Measurements from ENCODE around the gene OR51B2. TPM values are rescaled to one million over a fixed set of nuclear protein-coding genes. Genes with fewer than 3 reads are reported as not detected.
"Not testable (repeated sequence)": the region's sequence is repeated elsewhere in the genome, so short reads cannot be mapped to it uniquely, and the experiment has no call there.

Gene OR51B2
- total RNA-seq, 8 experiments from 2014 or later: 0.23 to 0.36 TPM; not detected in 6

DNA sequence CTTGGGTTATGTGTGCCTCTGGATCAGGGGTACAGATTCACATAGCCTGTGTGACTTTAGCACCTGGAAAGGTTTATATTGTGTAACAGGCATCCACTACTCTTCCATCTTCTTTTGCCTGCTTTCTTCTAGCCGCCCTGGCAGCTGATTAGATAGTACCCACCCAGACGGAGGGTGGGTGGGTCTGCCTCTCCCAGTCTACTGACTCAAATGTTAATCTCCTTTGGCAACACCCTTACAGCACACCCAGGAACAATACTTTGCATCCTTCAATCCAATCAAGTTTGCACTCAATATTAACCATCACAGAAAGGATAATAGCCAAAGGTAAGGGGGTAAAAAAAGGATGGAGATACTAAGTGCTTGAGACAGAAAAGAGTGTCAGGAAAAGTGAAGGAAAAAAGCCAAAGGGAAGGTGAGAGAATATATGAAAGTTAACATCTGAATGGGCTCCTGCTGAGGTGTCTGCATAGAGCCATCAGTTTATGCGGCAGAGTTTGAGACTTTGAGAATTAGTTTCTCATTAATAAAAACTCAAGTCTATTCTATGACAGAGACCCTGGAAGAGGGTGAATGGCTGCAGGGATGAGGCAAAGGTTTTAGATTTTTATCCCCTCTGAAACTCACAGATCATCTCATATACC, 24.6 kb upstream of the OR51B2 start:
- WGBS, 10 experiments: 8 to 30% (median 25%) methylated on average over 1 to 3 of the region's 3 CpGs; no CpG with 5 or more reads in 5 of the 10 experiments
- Histone ChIP-seq H3K4me3 (no peak overlapping the region), H3K27ac (no peak overlapping the region), H3K4me1 (replicated peaks in 1 of 2) (no peaks in the 10 kb centered on the region)
- ATAC-seq (replicated peaks in 6 of 8): peak in 2 of 8 experiments; percentile 25 to 81
- in situ Hi-C loops (cut with MboI; ENCODE audit: low pct_unique_long_range_greater_than_20kb in 2 of 9, low sequenced_read_pairs in 9 of 9, unreplicated experiment in 9 of 9): no loop called here

DNA sequence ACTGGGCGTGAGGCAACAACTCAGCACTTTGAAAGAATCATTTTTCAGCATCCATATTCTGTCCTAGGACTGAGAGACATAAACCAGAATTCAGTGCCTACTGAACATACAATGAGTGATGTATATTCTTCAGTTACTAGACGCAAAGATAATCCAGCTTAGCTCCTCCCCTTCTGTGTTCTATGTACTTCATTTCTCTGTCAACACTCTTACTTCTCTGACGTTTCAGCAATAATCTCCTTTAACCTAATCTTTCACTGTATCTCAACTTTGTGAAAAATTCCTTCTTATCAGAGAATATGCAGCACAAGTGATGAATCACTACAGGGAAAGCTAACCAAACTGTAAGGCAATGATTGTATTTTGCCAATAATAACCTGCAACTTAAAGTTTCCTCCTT, 21.7 kb upstream of the OR51B2 start:
- no peak for ATAC-seq (replicated peaks in 6 of 8)
- 0 to 83% (median 57%) methylated on average over 1 to 3 of the region's 3 CpGs; no CpG with 5 or more reads in 1 of the 10 experiments for WGBS, 10 experiments
- in situ Hi-C loops (cut with MboI; ENCODE audit: low pct_unique_long_range_greater_than_20kb in 2 of 9, low sequenced_read_pairs in 9 of 9, unreplicated experiment in 9 of 9): no loop called here
- H3K27ac ChIP-seq: no peak overlapping the region
- H3K4me3 ChIP-seq: no peak overlapping the region
- H3K4me1 ChIP-seq (replicated peaks in 1 of 2): no peaks in the 10 kb centered on the region

DNA sequence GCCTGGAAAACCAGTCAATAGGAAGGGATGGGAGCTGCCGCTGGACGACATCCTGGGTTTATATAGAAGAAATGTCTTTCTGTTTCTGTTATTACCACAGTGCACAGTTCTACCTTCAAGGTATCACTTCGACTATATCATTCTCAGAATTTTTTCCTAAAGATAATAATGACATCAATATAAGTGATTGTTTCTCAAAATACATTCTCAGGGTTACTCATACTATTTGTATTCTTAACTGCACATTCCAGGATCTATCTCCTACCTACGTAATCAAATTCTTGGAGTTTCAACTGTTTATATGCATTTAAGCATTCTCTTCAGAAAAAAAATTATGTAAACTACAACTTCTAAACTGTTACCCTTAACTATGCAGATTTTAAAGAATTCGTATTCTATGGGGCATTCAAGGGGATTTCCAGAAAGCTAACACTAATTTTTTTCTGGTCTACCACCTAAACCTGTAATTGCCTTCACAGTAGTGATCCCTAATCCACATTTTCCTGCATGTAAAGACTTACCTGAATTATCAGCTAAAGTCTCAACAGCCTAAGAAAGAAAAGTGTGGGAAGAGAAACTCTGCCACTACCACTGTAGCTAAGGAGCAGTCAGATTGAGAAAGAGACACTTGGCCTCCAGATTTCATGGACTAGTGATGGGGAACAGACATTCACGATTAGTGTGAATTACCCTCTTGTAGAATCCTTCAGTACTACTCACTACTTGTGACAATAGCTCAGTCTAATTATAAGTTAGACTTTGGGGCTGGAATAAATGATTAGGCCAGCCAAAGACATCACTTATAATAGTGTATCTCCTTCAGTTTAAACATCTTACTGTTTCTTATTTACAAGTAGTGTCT, 19.6 kb upstream of the OR51B2 start, which contains the start of gene OR51B5:
TSS of gene OR51B5 (minus strand) at position 51 of the 862 bp plus-strand sequence. CDS start at position 51, 0 bp downstream.
- in situ Hi-C loops (cut with MboI; ENCODE audit: low pct_unique_long_range_greater_than_20kb in 2 of 9, low sequenced_read_pairs in 9 of 9, unreplicated experiment in 9 of 9): no loop called here
- peak in 1 of 8 experiments; percentile 28 for ATAC-seq (replicated peaks in 6 of 8)

DNA sequence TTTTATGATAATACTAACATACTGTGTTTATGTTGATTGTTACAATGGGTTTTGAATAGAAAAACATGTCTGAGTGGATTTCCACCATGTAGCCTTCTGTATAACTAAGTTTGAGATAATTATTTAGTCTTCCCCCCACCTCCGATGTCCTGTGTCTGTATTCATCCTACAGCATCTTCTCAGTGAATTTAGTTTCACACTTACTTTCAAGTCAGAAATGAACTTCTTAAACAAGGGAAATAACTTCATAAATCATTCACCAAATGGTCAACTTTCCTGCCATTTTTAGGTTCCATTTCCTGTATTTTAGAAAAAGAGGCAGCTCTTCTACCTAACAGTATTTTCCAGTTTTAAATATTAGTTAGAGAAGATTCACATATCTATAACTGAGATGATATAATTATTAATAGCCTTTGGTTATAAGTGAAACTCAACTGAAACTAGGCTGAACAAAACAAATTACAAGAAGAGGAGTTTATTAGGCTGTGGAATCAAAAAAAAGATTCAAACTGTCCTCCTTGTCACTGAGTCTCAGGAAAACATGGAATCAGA, 15.8 kb upstream of the OR51B2 start:
- no peak for ATAC-seq (replicated peaks in 6 of 8)
- in situ Hi-C loops (cut with MboI; ENCODE audit: low pct_unique_long_range_greater_than_20kb in 2 of 9, low sequenced_read_pairs in 9 of 9, unreplicated experiment in 9 of 9): no loop called here
- no peaks in the 10 kb centered on the region for H3K4me1 ChIP-seq (replicated peaks in 1 of 2)
- no peak overlapping the region for H3K27ac ChIP-seq
- no peak overlapping the region for H3K4me3 ChIP-seq
- WGBS, 10 experiments: 63 to 100% (median 100%) methylated on average over 1 of the region's 1 CpG; no CpG with 5 or more reads in 2 of the 10 experiments

More for the DNA sequence above, 19.6 kb upstream of the OR51B2 start, which contains the start of gene OR51B5:
- Histone ChIP-seq H3K4me3 (no peak within 1 kb of the TSS), H3K4me1 (replicated peaks in 1 of 2) (no peaks in the 10 kb centered on the region), H3K27ac (no peak within 1 kb of the TSS)
- 48 to 93% (median 63%) methylated on average over 1 to 6 of the region's 6 CpGs for WGBS, 10 experiments

DNA sequence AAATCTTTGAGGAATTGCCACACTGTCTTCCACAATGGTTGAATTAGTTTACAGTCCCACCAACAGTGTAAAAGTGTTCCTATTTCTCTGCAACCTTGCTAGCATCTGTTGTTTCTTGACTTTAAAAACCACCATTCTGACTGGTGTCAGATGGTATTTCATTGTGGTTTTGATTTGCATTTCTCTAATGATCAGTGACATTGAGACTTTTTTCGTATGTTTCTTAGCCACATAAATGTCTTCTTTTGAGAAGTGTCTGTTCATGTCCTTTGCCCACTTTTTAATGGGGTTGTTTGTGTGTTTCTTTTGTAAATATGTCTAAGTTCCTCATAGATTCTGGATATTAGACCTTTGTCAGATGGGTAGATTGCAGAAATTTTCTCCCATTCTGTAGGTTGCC, 13.2 kb upstream of the OR51B2 start:
- 0 to 86% (median 50%) methylated on average over 1 of the region's 1 CpG; no CpG with 5 or more reads in 3 of the 10 experiments for WGBS, 10 experiments
- H3K27ac ChIP-seq; ATAC-seq (replicated peaks in 6 of 8); H3K4me1 ChIP-seq (replicated peaks in 1 of 2); H3K4me3 ChIP-seq; in situ Hi-C loops (cut with MboI; ENCODE audit: low pct_unique_long_range_greater_than_20kb in 2 of 9, low sequenced_read_pairs in 9 of 9, unreplicated experiment in 9 of 9): not testable (repeated sequence)

DNA sequence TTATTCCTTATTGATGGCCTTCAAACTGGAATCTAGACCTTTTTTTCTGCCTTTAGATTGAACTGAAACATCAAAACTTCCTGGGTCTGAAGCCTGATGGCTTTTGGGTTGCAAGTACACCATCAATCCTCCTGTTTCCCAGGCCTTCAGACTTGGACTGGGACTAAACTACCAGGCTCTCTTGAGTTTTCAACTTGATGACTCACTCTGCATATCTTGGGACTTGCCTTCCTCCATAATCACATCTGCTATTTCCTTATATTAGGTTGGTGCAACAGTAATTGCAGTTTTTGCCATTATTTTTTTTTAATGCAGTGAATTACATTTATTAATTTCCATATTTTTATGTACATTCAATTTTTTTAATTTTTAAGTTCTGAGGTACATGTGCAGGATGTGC, 12.2 kb upstream of the OR51B2 start:
- H3K4me3 ChIP-seq: no peak overlapping the region
- H3K27ac ChIP-seq: no peak overlapping the region
- H3K4me1 ChIP-seq (replicated peaks in 1 of 2): no peaks in the 10 kb centered on the region
- peak in 2 of 8 experiments; percentile 62 to 68 for ATAC-seq (replicated peaks in 6 of 8)
- in situ Hi-C loops (cut with MboI; ENCODE audit: low pct_unique_long_range_greater_than_20kb in 2 of 9, low sequenced_read_pairs in 9 of 9, unreplicated experiment in 9 of 9): no loop called here

DNA sequence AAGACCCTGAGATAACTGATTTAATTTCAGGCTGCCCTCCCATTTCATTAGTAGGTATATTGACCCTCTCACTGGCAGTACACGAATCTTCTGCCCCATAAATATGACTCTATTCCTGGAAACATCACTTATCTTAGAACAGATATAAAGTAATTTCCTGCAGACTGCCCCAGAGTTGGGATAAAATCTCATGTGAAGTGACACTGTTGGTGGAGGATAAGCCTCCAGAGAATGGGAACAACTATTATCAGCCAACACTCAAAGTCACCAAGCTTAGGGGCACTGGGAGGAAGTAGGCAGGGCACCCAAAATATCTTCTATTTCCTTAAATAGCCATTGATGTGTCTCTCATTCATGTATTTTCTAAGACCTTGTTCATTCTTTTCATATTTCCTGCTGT, 11.1 kb upstream of the OR51B2 start:
- no peak overlapping the region for H3K4me3 ChIP-seq
- 20 to 80% (median 40%) methylated on average over 1 of the region's 1 CpG; no CpG with 5 or more reads in 2 of the 10 experiments for WGBS, 10 experiments
- no peak for ATAC-seq (replicated peaks in 6 of 8)
- H3K27ac ChIP-seq: no peak overlapping the region
- no peaks in the 10 kb centered on the region for H3K4me1 ChIP-seq (replicated peaks in 1 of 2)
- in situ Hi-C loops (cut with MboI; ENCODE audit: low pct_unique_long_range_greater_than_20kb in 2 of 9, low sequenced_read_pairs in 9 of 9, unreplicated experiment in 9 of 9): no loop called here

DNA sequence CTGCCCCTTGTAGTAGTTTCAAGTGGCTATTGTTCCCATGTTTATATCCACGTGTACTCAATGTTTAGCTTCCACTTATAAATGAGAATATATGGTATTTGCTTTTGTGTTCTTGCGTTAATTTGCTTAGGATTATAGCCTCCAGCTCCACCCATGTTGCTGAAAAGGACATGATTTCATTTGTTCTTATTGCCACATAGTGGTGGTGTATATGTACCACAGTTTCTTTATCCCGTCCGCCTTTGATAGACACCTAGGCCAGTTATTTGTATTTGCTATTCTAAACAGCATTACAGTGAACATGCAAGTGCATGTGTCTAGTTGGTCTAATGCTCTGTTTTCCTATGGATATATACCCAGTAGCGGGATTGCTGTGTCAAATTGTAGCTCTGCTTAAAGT, 6.8 kb downstream of the OR51B2 start:
- ATAC-seq (replicated peaks in 6 of 8): peak in 2 of 8 experiments; percentile 41 to 70
- H3K4me1 ChIP-seq (replicated peaks in 1 of 2): no peaks in the 10 kb centered on the region

DNA sequence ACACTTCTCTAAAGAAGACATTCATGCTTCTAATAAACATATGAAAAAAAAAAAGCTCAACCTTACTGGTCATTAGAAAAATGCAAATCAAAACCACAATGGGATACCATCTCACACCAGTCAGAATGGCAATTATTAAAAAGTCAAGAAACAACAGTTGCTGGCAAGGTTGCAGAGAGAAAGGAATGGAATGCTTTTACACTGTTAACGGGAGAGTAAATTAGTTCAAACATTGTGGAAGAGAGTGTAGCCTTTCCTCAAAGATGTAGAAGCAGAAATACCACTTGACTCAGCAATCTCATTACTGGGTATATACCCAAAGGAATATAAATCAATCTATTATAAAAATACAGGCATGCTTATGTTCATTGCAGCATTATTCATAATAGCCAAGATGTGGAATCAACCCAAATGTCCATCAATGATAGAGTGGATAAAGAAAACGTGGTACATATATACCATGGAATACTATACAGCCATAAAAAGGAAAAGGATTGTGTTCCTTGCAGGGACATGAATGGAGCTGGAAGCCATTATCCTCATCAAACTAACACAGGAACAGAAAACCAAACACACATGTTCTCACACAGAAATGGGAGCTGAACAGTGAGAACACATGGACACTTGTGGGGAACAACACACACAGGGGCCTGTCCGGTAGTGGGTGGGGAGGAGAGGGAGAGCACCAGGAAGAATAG, 10.6 kb downstream of the OR51B2 start:
- in situ Hi-C loops (cut with MboI; ENCODE audit: low pct_unique_long_range_greater_than_20kb in 2 of 9, low sequenced_read_pairs in 9 of 9, unreplicated experiment in 9 of 9); ATAC-seq (replicated peaks in 6 of 8); H3K4me3 ChIP-seq; H3K27ac ChIP-seq; H3K4me1 ChIP-seq (replicated peaks in 1 of 2): not testable (repeated sequence)
- 31 to 90% (median 73%) methylated on average over 2 to 3 of the region's 3 CpGs; no CpG with 5 or more reads in 1 of the 10 experiments for WGBS, 10 experiments

More for the DNA sequence above, 6.8 kb downstream of the OR51B2 start:
- Histone ChIP-seq H3K27ac (no peak overlapping the region), H3K4me3 (no peak overlapping the region)
- in situ Hi-C loops (cut with MboI; ENCODE audit: low pct_unique_long_range_greater_than_20kb in 2 of 9, low sequenced_read_pairs in 9 of 9, unreplicated experiment in 9 of 9): no loop called here
- WGBS, 10 experiments: 33 to 100% (median 77%) methylated on average over 1 to 5 of the region's 5 CpGs

DNA sequence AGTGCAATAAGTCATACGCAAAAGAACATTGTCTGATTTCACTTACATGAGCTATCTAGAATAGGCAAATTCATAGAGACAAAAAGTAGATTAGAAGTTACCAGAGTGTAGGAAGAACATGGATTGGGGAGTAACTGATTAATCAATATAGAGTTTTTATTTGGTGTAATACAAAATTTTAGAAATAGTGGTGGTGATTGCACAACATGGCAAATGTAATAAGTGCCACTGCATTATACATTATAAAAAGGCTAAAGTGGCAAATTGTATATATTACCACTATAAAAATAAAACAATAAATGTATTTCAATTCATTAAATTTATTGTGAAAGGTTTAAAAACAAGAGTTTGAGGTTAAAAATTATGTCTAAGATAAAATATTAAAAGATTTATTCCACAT, 13.7 kb downstream of the OR51B2 start:
- ATAC-seq (replicated peaks in 6 of 8): no peak
- Histone ChIP-seq H3K4me1 (replicated peaks in 1 of 2) (no peaks in the 10 kb centered on the region), H3K4me3 (no peak overlapping the region), H3K27ac (no peak overlapping the region)
- in situ Hi-C loops (cut with MboI; ENCODE audit: low pct_unique_long_range_greater_than_20kb in 2 of 9, low sequenced_read_pairs in 9 of 9, unreplicated experiment in 9 of 9): no loop called here
- 78 to 100% (median 90%) methylated on average over 1 of the region's 1 CpG; no CpG with 5 or more reads in 2 of the 10 experiments for WGBS, 10 experiments

DNA sequence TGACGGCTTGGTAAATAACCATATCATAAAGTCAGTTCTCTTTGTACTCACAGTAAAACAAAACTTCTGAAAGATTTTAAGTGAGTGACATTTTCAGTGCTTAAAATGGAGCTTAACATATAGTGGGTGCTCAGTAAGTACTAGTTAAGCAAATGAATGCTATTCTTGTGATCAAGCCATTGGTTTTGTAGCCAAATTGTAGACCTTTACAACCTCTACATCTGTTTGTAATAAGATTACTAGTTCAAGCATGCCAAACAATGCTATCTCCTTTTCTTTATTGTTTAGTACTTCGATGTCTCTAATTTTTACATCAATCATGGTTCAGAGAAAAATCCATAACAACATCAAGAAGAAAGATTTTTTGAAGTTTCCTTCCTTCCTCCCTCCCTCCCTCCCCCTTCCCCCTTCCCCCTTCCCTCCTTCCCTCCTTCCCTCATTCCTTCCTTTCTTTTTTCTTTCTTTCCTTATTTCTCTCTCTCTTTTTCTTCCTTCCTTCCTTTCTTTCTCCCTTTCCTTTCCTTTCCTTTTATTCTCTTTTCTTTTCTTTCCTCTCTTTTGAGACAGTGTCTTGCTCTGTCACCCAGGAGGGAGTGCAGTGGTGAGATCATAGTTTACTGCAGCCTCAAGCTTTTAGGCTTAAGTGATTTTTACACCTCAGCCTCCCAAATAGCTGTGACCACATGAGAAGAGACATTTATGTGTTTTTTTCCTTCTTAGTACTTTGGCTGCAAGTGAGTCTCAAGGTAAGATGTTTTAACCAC, 16.7 kb downstream of the OR51B2 start:
- Histone ChIP-seq H3K4me1 (replicated peaks in 1 of 2) (no peaks in the 10 kb centered on the region), H3K27ac (no peak overlapping the region), H3K4me3 (no peak overlapping the region)
- no peak for ATAC-seq (replicated peaks in 6 of 8)
- WGBS, 10 experiments: 50 to 100% (median 79%) methylated on average over 1 to 2 of the region's 2 CpGs
- in situ Hi-C loops (cut with MboI; ENCODE audit: low pct_unique_long_range_greater_than_20kb in 2 of 9, low sequenced_read_pairs in 9 of 9, unreplicated experiment in 9 of 9): no loop called here

DNA sequence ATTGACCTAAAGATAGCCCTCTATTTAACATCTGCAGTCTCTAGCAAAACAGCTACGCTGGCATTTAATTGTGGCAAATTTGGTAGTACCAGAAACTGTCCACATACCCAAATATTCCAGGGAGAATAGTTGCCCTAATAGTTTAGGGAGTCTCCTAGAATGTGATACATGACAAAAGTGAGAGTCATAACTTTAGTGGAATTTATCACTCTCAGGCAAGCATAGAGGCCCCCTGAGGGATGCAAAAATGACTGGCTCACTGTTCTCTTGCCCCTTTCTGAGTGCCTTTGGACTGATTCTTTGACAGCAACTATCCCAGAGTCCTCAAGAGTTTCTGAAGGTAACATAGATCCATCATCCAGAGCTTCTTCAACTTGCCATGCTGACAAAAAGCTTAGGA, 20.1 kb downstream of the OR51B2 start:
- in situ Hi-C loops (cut with MboI; ENCODE audit: low pct_unique_long_range_greater_than_20kb in 2 of 9, low sequenced_read_pairs in 9 of 9, unreplicated experiment in 9 of 9): no loop called here
- WGBS, 10 experiments: 67 to 100% (median 100%) methylated on average over 1 of the region's 1 CpG; no CpG with 5 or more reads in 5 of the 10 experiments

More for the DNA sequence above, 20.1 kb downstream of the OR51B2 start:
- Histone ChIP-seq H3K27ac (no peak overlapping the region), H3K4me1 (replicated peaks in 1 of 2) (no peaks in the 10 kb centered on the region), H3K4me3 (no peak overlapping the region)
- ATAC-seq (replicated peaks in 6 of 8): no peak
